ENCODE data around the gene RNF213. TPM values are rescaled to one million over a fixed set of nuclear protein-coding genes. Genes with fewer than 3 reads are reported as not detected.

RNF213 gene
- total and polyA plus RNA-seq, 10 of the 15 experiments (the other 5 are each of a cell fraction or from before 2014, with no cell fraction given): 18.6 to 145 (median 65.8) TPM

DNA sequence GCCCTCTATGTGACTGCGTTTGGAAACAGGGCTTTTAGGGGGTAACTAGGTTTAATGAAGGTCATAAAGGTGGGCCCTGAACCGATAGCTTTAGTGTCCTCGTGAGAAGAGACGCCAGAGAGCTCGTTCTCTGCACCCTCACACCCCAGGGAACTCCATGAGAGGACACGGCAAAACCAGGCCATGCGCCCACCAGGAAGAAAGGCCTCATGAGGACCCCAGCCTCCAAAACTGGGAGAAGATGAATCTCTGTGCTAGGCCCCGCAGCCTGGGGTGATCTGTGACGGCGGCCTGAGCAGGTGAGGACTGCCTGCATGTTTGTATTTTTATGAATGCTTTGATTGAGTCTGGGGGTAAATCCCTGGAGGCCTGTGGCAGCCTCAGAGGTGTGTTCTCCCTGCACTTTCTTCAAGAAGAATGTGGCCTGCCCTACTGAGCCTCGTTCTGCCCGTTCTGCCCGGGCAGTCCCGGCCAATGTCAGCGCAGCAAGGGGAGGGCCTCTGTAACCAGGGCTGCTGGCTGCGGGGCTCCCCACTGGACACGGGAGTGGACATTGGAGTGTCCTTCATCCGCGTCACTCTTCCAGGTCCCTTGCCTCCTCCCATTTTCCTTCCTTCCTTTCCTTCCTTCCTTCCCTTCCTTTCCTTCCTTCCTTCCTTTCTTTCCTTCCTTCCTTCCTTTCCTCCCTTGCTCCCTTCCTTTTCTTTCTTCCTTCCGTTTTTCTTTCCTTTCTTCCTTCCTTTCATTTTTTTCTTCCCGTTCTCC is 6.8 kb upstream of the RNF213 start:
- H3K27ac ChIP-seq (ENCODE audit: control insufficient read depth, insufficient read depth): no peak overlapping the region
- ChIA-PET RAD21 (ENCODE audit: unreplicated experiment) (interaction anchor here (1.1 to 1.4 kb wide), 2 partner anchors 10 to 28 kb away, joined by 3 to 4 read pairs; no protein-coding TSS in a partner anchor), CTCF (no interaction called here), POLR2A (interaction anchor here (0.7 kb wide), 1 partner anchor 35 kb away, joined by 3 read pairs; no protein-coding TSS in a partner anchor), SMC1A (ENCODE audit: uncharacterized antibody, unreplicated experiment) (interaction anchor here (1.3 kb wide), 2 partner anchors 12 to 51 kb away, joined by 3 read pairs; no protein-coding TSS in a partner anchor)
- FAIRE-seq (no peak), DNase-seq (ENCODE audit: low read depth, low spot score) (no peak), ATAC-seq (no peak)
- 88% methylated on average over 21 of the region's 21 CpGs for WGBS (ENCODE audit: insufficient coverage, insufficient replicate concordance, low lambda C conversion rate, missing lambda C conversion rate)
- no peaks in the 10 kb centered on the region for H3K36me3 ChIP-seq (ENCODE audit: control insufficient read depth in 2 of 2, insufficient read depth in 2 of 2, low read length in 1 of 2)
- H3K79me2 ChIP-seq (ENCODE audit: control insufficient read depth, insufficient read depth, low read length): no peaks in the 10 kb centered on the region
- H4K20me1 ChIP-seq (ENCODE audit: control insufficient read depth, insufficient read depth): no peaks in the 10 kb centered on the region
- no peak overlapping the region for H3K9ac ChIP-seq (ENCODE audit: control insufficient read depth, insufficient read depth, low read length)
- peaks cover 32% of the 10 kb centered on the region for H3K4me1 ChIP-seq (ENCODE audit: control insufficient read depth, insufficient read depth, low read length)
- no peak overlapping the region for H3K4me3 ChIP-seq
- no peak overlapping the region for H3K4me2 ChIP-seq (ENCODE audit: control insufficient read depth, insufficient read depth)
- no peaks in the 10 kb centered on the region for H3K9me3 ChIP-seq (replicated peaks; ENCODE audit: control insufficient read depth, insufficient read depth, low read length)
- no peaks in the 10 kb centered on the region for H3K27me3 ChIP-seq (replicated peaks in 1 of 2; ENCODE audit: control insufficient read depth in 2 of 2, insufficient read depth in 2 of 2, low read length in 1 of 2)
- intact Hi-C loops (cut with micrococcal nuclease; ENCODE audit: unreplicated experiment) (loop anchor here (5.0 kb wide), 1 partner anchor 37 kb away; no protein-coding TSS in a partner anchor), in situ Hi-C loops (cut with MboI) (no loop called here)
- BruUV-seq (replicated peaks): no TSS peak
- no peak overlapping the region for H2AFZ ChIP-seq (ENCODE audit: control insufficient read depth, low read depth, low read length)
- TF ChIP-seq NR2C2 (IDR thresholded peaks at IDR 0.05; ENCODE audit: borderline replicate concordance, control insufficient read depth, insufficient read length, low read depth): no peak
- TF ChIP-seq, protein P1, sequence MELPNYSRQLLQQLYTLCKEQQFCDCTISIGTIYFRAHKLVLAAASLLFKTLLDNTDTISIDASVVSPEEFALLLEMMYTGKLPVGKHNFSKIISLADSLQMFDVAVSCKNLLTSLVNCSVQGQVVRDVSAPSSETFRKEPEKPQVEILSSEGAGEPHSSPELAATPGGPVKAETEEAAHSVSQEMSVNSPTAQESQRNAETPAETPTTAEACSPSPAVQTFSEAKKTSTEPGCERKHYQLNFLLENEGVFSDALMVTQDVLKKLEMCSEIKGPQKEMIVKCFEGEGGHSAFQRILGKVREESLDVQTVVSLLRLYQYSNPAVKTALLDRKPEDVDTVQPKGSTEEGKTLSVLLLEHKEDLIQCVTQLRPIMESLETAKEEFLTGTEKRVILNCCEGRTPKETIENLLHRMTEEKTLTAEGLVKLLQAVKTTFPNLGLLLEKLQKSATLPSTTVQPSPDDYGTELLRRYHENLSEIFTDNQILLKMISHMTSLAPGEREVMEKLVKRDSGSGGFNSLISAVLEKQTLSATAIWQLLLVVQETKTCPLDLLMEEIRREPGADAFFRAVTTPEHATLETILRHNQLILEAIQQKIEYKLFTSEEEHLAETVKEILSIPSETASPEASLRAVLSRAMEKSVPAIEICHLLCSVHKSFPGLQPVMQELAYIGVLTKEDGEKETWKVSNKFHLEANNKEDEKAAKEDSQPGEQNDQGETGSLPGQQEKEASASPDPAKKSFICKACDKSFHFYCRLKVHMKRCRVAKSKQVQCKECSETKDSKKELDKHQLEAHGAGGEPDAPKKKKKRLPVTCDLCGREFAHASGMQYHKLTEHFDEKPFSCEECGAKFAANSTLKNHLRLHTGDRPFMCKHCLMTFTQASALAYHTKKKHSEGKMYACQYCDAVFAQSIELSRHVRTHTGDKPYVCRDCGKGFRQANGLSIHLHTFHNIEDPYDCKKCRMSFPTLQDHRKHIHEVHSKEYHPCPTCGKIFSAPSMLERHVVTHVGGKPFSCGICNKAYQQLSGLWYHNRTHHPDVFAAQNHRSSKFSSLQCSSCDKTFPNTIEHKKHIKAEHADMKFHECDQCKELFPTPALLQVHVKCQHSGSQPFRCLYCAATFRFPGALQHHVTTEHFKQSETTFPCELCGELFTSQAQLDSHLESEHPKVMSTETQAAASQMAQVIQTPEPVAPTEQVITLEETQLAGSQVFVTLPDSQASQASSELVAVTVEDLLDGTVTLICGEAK (IDR thresholded peaks at IDR 0.05; ENCODE audit: borderline replicate concordance): no peak
- TF ChIP-seq, protein P2, sequence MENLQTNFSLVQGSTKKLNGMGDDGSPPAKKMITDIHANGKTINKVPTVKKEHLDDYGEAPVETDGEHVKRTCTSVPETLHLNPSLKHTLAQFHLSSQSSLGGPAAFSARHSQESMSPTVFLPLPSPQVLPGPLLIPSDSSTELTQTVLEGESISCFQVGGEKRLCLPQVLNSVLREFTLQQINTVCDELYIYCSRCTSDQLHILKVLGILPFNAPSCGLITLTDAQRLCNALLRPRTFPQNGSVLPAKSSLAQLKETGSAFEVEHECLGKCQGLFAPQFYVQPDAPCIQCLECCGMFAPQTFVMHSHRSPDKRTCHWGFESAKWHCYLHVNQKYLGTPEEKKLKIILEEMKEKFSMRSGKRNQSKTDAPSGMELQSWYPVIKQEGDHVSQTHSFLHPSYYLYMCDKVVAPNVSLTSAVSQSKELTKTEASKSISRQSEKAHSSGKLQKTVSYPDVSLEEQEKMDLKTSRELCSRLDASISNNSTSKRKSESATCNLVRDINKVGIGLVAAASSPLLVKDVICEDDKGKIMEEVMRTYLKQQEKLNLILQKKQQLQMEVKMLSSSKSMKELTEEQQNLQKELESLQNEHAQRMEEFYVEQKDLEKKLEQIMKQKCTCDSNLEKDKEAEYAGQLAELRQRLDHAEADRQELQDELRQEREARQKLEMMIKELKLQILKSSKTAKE (IDR thresholded peaks at IDR 0.05; ENCODE audit: low read depth, poor library complexity, severe bottlenecking): no peak
- TF ChIP-seq MTA2 (IDR thresholded peaks at IDR 0.05; ENCODE audit: low read depth): no peak
- TF ChIP-seq, protein P3, sequence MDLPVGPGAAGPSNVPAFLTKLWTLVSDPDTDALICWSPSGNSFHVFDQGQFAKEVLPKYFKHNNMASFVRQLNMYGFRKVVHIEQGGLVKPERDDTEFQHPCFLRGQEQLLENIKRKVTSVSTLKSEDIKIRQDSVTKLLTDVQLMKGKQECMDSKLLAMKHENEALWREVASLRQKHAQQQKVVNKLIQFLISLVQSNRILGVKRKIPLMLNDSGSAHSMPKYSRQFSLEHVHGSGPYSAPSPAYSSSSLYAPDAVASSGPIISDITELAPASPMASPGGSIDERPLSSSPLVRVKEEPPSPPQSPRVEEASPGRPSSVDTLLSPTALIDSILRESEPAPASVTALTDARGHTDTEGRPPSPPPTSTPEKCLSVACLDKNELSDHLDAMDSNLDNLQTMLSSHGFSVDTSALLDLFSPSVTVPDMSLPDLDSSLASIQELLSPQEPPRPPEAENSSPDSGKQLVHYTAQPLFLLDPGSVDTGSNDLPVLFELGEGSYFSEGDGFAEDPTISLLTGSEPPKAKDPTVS (IDR thresholded peaks at IDR 0.05; ENCODE audit: low read depth, low read length): no peak
- no peak for TF ChIP-seq SREBF1 (IDR thresholded peaks at IDR 0.05; ENCODE audit: low read length)
- no peak for TF ChIP-seq SMC3 (IDR thresholded peaks at IDR 0.05; ENCODE audit: borderline replicate concordance, low read length)
- no peak for TF ChIP-seq PAX5 (IDR thresholded peaks at IDR 0.05; ENCODE audit: borderline replicate concordance, low read depth, low read length)
- TF ChIP-seq, protein P4, sequence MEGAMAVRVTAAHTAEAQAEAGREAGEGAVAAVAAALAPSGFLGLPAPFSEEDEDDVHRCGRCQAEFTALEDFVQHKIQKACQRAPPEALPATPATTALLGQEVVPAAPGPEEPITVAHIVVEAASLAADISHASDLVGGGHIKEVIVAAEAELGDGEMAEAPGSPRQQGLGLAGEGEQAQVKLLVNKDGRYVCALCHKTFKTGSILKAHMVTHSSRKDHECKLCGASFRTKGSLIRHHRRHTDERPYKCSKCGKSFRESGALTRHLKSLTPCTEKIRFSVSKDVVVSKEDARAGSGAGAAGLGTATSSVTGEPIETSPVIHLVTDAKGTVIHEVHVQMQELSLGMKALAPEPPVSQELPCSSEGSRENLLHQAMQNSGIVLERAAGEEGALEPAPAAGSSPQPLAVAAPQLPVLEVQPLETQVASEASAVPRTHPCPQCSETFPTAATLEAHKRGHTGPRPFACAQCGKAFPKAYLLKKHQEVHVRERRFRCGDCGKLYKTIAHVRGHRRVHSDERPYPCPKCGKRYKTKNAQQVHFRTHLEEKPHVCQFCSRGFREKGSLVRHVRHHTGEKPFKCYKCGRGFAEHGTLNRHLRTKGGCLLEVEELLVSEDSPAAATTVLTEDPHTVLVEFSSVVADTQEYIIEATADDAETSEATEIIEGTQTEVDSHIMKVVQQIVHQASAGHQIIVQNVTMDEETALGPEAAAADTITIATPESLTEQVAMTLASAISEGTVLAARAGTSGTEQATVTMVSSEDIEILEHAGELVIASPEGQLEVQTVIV (IDR thresholded peaks at IDR 0.05; ENCODE audit: borderline replicate concordance, partially characterized antibody): no peak
- no peak for TF ChIP-seq PML (IDR thresholded peaks at IDR 0.05; ENCODE audit: low read length)
- TF ChIP-seq, protein P5, sequence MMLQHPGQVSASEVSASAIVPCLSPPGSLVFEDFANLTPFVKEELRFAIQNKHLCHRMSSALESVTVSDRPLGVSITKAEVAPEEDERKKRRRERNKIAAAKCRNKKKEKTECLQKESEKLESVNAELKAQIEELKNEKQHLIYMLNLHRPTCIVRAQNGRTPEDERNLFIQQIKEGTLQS (IDR thresholded peaks at IDR 0.05; ENCODE audit: borderline replicate concordance, extremely low read depth, low read depth, low read length): no peak

Data from GM12878 (cell line).